CD14-positive monocyte (primary cell): ENCODE results near the gene TULP1. TPM values are rescaled to one million over a fixed set of nuclear protein-coding genes. Genes with fewer than 3 reads are reported as not detected.

Experiments
- DNase-seq, 3 donors: peaks; one replicate each; pipeline ENCODE4 v3.0.0-alpha.2; 2011 to 2022
- H2AFZ ChIP-seq: 2 replicates; pipeline ENCODE4 v1.6.0; 2012; ENCODE audit warnings: mild to moderate bottlenecking, low read depth, low read length, inconsistent platforms; ENCODE audit not compliant: insufficient read depth, poor library complexity, severe bottlenecking
- H3K27ac ChIP-seq, 2 donors: 1 replicate in 1 of 2; 2 replicates in 1 of 2; pipeline ENCODE4 v1.5.1; 2012 to 2013; ENCODE audit warnings: low read length in 2 of 2, control low read depth in 1 of 2, inconsistent platforms in 1 of 2, low read depth in 1 of 2, mild to moderate bottlenecking in 1 of 2
- H3K27me3 ChIP-seq, 2 donors: one replicate each; pipeline versions ENCODE4 v1.6.0 to v1.6.1; 2011 to 2013; ENCODE audit warnings: low read length in 2 of 2; ENCODE audit not compliant: control insufficient read depth in 2 of 2, insufficient read depth in 2 of 2
- H3K36me3 ChIP-seq, 2 donors: replicated peaks in 1 of 2; 1 replicate in 1 of 2; 2 replicates in 1 of 2; pipeline versions ENCODE4 v1.5.1 to v1.6.1; 2012 to 2013; ENCODE audit warnings: low read length in 2 of 2, control low read depth in 1 of 2, inconsistent platforms in 1 of 2, mild to moderate bottlenecking in 1 of 2; ENCODE audit not compliant: insufficient read depth in 2 of 2, control insufficient read depth in 1 of 2
- H3K4me1 ChIP-seq, 2 donors: 1 replicate in 1 of 2; 2 replicates in 1 of 2; pipeline versions ENCODE4 v1.5.1 to v1.6.1; 2012 to 2013; ENCODE audit warnings: low read length in 2 of 2, control low read depth in 1 of 2, inconsistent platforms in 1 of 2, mild to moderate bottlenecking in 1 of 2, moderate library complexity in 1 of 2; ENCODE audit not compliant: insufficient read depth in 2 of 2, control insufficient read depth in 1 of 2
- H3K4me2 ChIP-seq: replicated peaks from 2 replicates; pipeline ENCODE3; 2012; ENCODE audit warnings: low read length, moderate library complexity, mild to moderate bottlenecking; ENCODE audit not compliant: poor library complexity, severe bottlenecking; ENCODE audit errors: extremely low read depth
- H3K4me3 ChIP-seq, 3 experiments: fragments of 200-600 bp in 1 of 3; sonication (generic) in 1 of 3; replicated peaks in 1 of 3; 1 replicate in 2 of 3; 2 replicates in 1 of 3; pipeline ENCODE4 v1.5.1; 2011 to 2013; ENCODE audit warnings: low read length in 3 of 3, mild to moderate bottlenecking in 3 of 3, control low read depth in 2 of 3, low read depth in 2 of 3, inconsistent platforms in 1 of 3, moderate library complexity in 1 of 3
- H3K79me2 ChIP-seq: 2 replicates; pipeline ENCODE4 v1.6.0; 2012; ENCODE audit warnings: mild to moderate bottlenecking, control low read depth, inconsistent platforms, low read length, moderate library complexity; ENCODE audit not compliant: insufficient read depth
- H3K9ac ChIP-seq: 2 replicates; pipeline ENCODE4 v1.6.0; 2017; ENCODE audit warnings: low read length, mild to moderate bottlenecking; ENCODE audit not compliant: insufficient read depth, poor library complexity, severe bottlenecking
- H3K9me3 ChIP-seq, 2 donors: replicated peaks in 1 of 2; 1 replicate in 1 of 2; 2 replicates in 1 of 2; pipeline versions ENCODE4 v1.5.1 to v1.6.1; 2012 to 2013; ENCODE audit warnings: low read length in 2 of 2, control low read depth in 1 of 2; ENCODE audit not compliant: control insufficient read depth in 1 of 2, insufficient read depth in 1 of 2
- H4K20me1 ChIP-seq: 2 replicates; pipeline ENCODE4 v1.6.0; 2012; ENCODE audit warnings: mild to moderate bottlenecking, low read length, control low read depth, moderate library complexity; ENCODE audit not compliant: insufficient read depth
- H3K27ac Mint-ChIP-seq, 7 donors: one replicate each; pipeline ENCODE4 v1.8.0; 2020; ENCODE audit warnings: mild to moderate bottlenecking in 7 of 7, mixed read lengths in 7 of 7, moderate library complexity in 6 of 7, inconsistent platforms in 2 of 7
- H3K27me3 Mint-ChIP-seq, 3 donors: one replicate each; pipeline ENCODE4 v1.8.0; 2021 to 2022; ENCODE audit warnings: low read depth in 3 of 3, mild to moderate bottlenecking in 3 of 3, mixed read lengths in 3 of 3, moderate library complexity in 3 of 3, inconsistent platforms in 1 of 3
- H3K36me3 Mint-ChIP-seq, 2 donors: one replicate each; pipeline ENCODE4 v1.8.0; 2020; ENCODE audit warnings: mixed read lengths in 2 of 2, inconsistent platforms in 1 of 2, mild to moderate bottlenecking in 1 of 2
- H3K4me1 Mint-ChIP-seq: one replicate; pipeline ENCODE4 v1.8.0; 2020; ENCODE audit warnings: mild to moderate bottlenecking, mixed read lengths
- H3K4me3 Mint-ChIP-seq, 2 donors: one replicate each; pipeline ENCODE4 v1.8.0; 2020; ENCODE audit warnings: mild to moderate bottlenecking in 2 of 2, mixed read lengths in 2 of 2, moderate library complexity in 1 of 2
- H3K9me3 Mint-ChIP-seq, 7 donors: one replicate each; pipeline ENCODE4 v1.8.0; 2020 to 2022; ENCODE audit warnings: mixed read lengths in 7 of 7, mild to moderate bottlenecking in 6 of 7, moderate library complexity in 6 of 7, inconsistent platforms in 2 of 7
- CTCF ChIP-seq: fragments of 200-600 bp; IDR thresholded peaks from one replicate; pipeline ENCODE4 v1.8.0; 2022; ENCODE audit warnings: antibody characterized with exemption, mild to moderate bottlenecking
- WGBS: methylation state at CpG from one replicate; pipeline ENCODE4 v1.1.5; 2013; ENCODE audit warnings: missing lambda C conversion rate; ENCODE audit not compliant: insufficient coverage; 5-methylcytosine and 5-hydroxymethylcytosine counted together
- intact Hi-C, 2 donors: fragments of 100-400 bp; cut with micrococcal nuclease; formaldehyde crosslinking; loops; one replicate each; pipeline versions ENCODE4 v1.15.0 to v1.15.1; 2023
- polyA plus RNA-seq, 3 donors: library from polyadenylated mRNA; depleted of rRNA in 1 of 3; unstranded in 2 of 3; stranded (reverse) in 1 of 3; fragments of 300-500 nt in 2 of 3; fragments of >200 nt in 1 of 3; fragmentation: Illumina TruSeq in 2 of 3; gene quantifications; 1 replicate in 2 of 3; 2 replicates in 1 of 3; pipeline ENCODE4 v1.2.3, GENCODE V29; 2012 to 2021

The TULP1 gene
- polyA plus RNA-seq, 3 donors: not detected

GRCh38 chr6:35501784-35502183, 10.9 kb downstream of the TULP1 start:
- H3K9me3 Mint-ChIP-seq: peaks cover 0 to 12% (median 7%) of the 10 kb centered on the region in 7 donors

GRCh38 chr6:35500782-35501181, 11.9 kb downstream of the TULP1 start:
- Histone ChIP-seq H3K9me3 (peaks cover 0 to 8% of the 10 kb centered on the region in 2 donors), H3K9ac (no peak overlapping the region), H3K36me3 (no peaks in the 10 kb centered on the region), H2AFZ (no peak overlapping the region), H3K4me1 (peaks cover 11 to 14% of the 10 kb centered on the region in 2 donors), H3K4me3 (no peak overlapping the region), H3K27me3 (peaks cover 29 to 70% of the 10 kb centered on the region in 2 donors), H3K27ac (no peak overlapping the region), H4K20me1 (no peaks in the 10 kb centered on the region), H3K4me2 (no peak overlapping the region), H3K79me2 (no peaks in the 10 kb centered on the region)
- Mint-ChIP-seq H3K4me3 (peak overlapping the region in 1 of 2 donors; percentile 52), H3K36me3 (peaks cover 2 to 5% of the 10 kb centered on the region in 2 donors), H3K9me3 (peaks cover 0 to 15% (median 7%) of the 10 kb centered on the region in 7 donors), H3K27me3 (peaks cover 70 to 94% (median 74%) of the 10 kb centered on the region in 3 donors), H3K27ac (no peak overlapping the region), H3K4me1 (peaks cover 11% of the 10 kb centered on the region)
- DNase-seq: no peak
- TF ChIP-seq CTCF: no peak
- whole genome bisulfite sequencing: 100% methylated on average over 2 of the region's 6 CpGs
- intact Hi-C loops: no loop called here

More at GRCh38 chr6:35501784-35502183, 10.9 kb downstream of the TULP1 start:
- Histone ChIP-seq H2AFZ (no peak overlapping the region), H3K36me3 (no peaks in the 10 kb centered on the region), H3K4me2 (no peak overlapping the region), H3K4me1 (peaks cover 11 to 14% of the 10 kb centered on the region in 2 donors), H3K9me3 (peaks cover 0 to 4% of the 10 kb centered on the region in 2 donors), H3K9ac (no peak overlapping the region), H3K27ac (no peak overlapping the region), H4K20me1 (no peaks in the 10 kb centered on the region), H3K4me3 (no peak overlapping the region), H3K79me2 (no peaks in the 10 kb centered on the region), H3K27me3 (peaks cover 25 to 67% of the 10 kb centered on the region in 2 donors)
- Mint-ChIP-seq H3K4me3 (peak overlapping the region in 1 of 2 donors; percentile 60), H3K27ac (no peak overlapping the region), H3K27me3 (peaks cover 67 to 89% (median 70%) of the 10 kb centered on the region in 3 donors), H3K4me1 (peaks cover 11% of the 10 kb centered on the region), H3K36me3 (peaks cover 2 to 5% of the 10 kb centered on the region in 2 donors)
- no peak for DNase-seq
- intact Hi-C loops: no loop called here
- no peak for TF ChIP-seq CTCF
- WGBS: 100% methylated on average over 2 of the region's 2 CpGs
